Measurements from ENCODE around the gene GRID1.
"Not testable (repeated sequence)": the region's sequence is repeated elsewhere in the genome, so short reads cannot be mapped to it uniquely, and the experiment has no call there.

The GRID1 gene

GRCh38 chr10:85936161-85936560, 430.4 kb downstream of the GRID1 start:
- no peaks in the 10 kb centered on the region for H3K27me3 ChIP-seq (ENCODE audit: control insufficient read depth in 2 of 2, insufficient read depth in 2 of 2, low read length in 2 of 2)
- H3K9me3 ChIP-seq (ENCODE audit: control insufficient read depth in 2 of 2, low read length in 2 of 2): no peaks in the 10 kb centered on the region
- no peaks in the 10 kb centered on the region for H3K4me1 ChIP-seq (ENCODE audit: control insufficient read depth in 2 of 2, insufficient read depth in 2 of 2, low read length in 2 of 2)
- H3K27ac ChIP-seq (ENCODE audit: low read depth in 2 of 2, low read length in 2 of 2): no peak overlapping the region
- no peaks in the 10 kb centered on the region for H3K36me3 ChIP-seq (ENCODE audit: control insufficient read depth in 2 of 2, insufficient read depth in 2 of 2, low read length in 2 of 2)
- no peak overlapping the region for H3K9ac ChIP-seq (ENCODE audit: low read depth in 1 of 2, low read length in 2 of 2)
- H3K4me3 ChIP-seq (ENCODE audit: low read length in 2 of 2): no peak overlapping the region

- Histone ChIP-seq H3K36me3 (ENCODE audit: control insufficient read depth in 2 of 2, insufficient read depth in 2 of 2, low read length in 2 of 2) (no peaks in the 10 kb centered on the region), H3K9me3 (ENCODE audit: control insufficient read depth in 2 of 2, low read length in 2 of 2) (no peaks in the 10 kb centered on the region), H3K4me1 (ENCODE audit: control insufficient read depth in 2 of 2, insufficient read depth in 2 of 2, low read length in 2 of 2) (no peaks in the 10 kb centered on the region), H3K27ac (ENCODE audit: low read depth in 2 of 2, low read length in 2 of 2) (no peak overlapping the region), H3K4me3 (ENCODE audit: low read length in 2 of 2) (no peak overlapping the region), H3K9ac (ENCODE audit: low read depth in 1 of 2, low read length in 2 of 2) (no peak overlapping the region), H3K27me3 (ENCODE audit: control insufficient read depth in 2 of 2, insufficient read depth in 2 of 2, low read length in 2 of 2) (no peaks in the 10 kb centered on the region)
These were observed 432.0 kb downstream of the GRID1 start for GRCh38 chr10:85934586-85934985.

- not testable (repeated sequence) for H3K9me3 ChIP-seq (ENCODE audit: control insufficient read depth in 2 of 2, low read length in 2 of 2); H3K27ac ChIP-seq (ENCODE audit: low read depth in 2 of 2, low read length in 2 of 2); H3K27me3 ChIP-seq (ENCODE audit: control insufficient read depth in 2 of 2, insufficient read depth in 2 of 2, low read length in 2 of 2); H3K36me3 ChIP-seq (ENCODE audit: control insufficient read depth in 2 of 2, insufficient read depth in 2 of 2, low read length in 2 of 2); H3K4me3 ChIP-seq (ENCODE audit: low read length in 2 of 2); H3K9ac ChIP-seq (ENCODE audit: low read depth in 1 of 2, low read length in 2 of 2); H3K4me1 ChIP-seq (ENCODE audit: control insufficient read depth in 2 of 2, insufficient read depth in 2 of 2, low read length in 2 of 2)
These were observed 436.6 kb downstream of the GRID1 start for GRCh38 chr10:85929993-85930392.

- H3K27me3 ChIP-seq (ENCODE audit: control insufficient read depth in 2 of 2, insufficient read depth in 2 of 2, low read length in 2 of 2): no peaks in the 10 kb centered on the region
- H3K9ac ChIP-seq (ENCODE audit: low read depth in 1 of 2, low read length in 2 of 2): no peak overlapping the region
- no peaks in the 10 kb centered on the region for H3K36me3 ChIP-seq (ENCODE audit: control insufficient read depth in 2 of 2, insufficient read depth in 2 of 2, low read length in 2 of 2)
- H3K4me1 ChIP-seq (ENCODE audit: control insufficient read depth in 2 of 2, insufficient read depth in 2 of 2, low read length in 2 of 2): no peaks in the 10 kb centered on the region
- H3K9me3 ChIP-seq (ENCODE audit: control insufficient read depth in 2 of 2, low read length in 2 of 2): no peaks in the 10 kb centered on the region
- H3K27ac ChIP-seq (ENCODE audit: low read depth in 2 of 2, low read length in 2 of 2): no peak overlapping the region
- H3K4me3 ChIP-seq (ENCODE audit: low read length in 2 of 2): no peak overlapping the region
These were observed 438.5 kb downstream of the GRID1 start for GRCh38 chr10:85927952-85928665.

GRCh38 chr10:85926986-85927385, 439.6 kb downstream of the GRID1 start:
- Histone ChIP-seq H3K4me3 (ENCODE audit: low read length in 2 of 2) (no peak overlapping the region), H3K27ac (ENCODE audit: low read depth in 2 of 2, low read length in 2 of 2) (no peak overlapping the region), H3K27me3 (ENCODE audit: control insufficient read depth in 2 of 2, insufficient read depth in 2 of 2, low read length in 2 of 2) (no peaks in the 10 kb centered on the region), H3K9me3 (ENCODE audit: control insufficient read depth in 2 of 2, low read length in 2 of 2) (no peaks in the 10 kb centered on the region), H3K9ac (ENCODE audit: low read depth in 1 of 2, low read length in 2 of 2) (no peak overlapping the region), H3K36me3 (ENCODE audit: control insufficient read depth in 2 of 2, insufficient read depth in 2 of 2, low read length in 2 of 2) (no peaks in the 10 kb centered on the region), H3K4me1 (ENCODE audit: control insufficient read depth in 2 of 2, insufficient read depth in 2 of 2, low read length in 2 of 2) (no peaks in the 10 kb centered on the region)

GRCh38 chr10:85926136-85926535, 440.5 kb downstream of the GRID1 start:
- Histone ChIP-seq H3K27me3 (ENCODE audit: control insufficient read depth in 2 of 2, insufficient read depth in 2 of 2, low read length in 2 of 2) (no peaks in the 10 kb centered on the region), H3K9ac (ENCODE audit: low read depth in 1 of 2, low read length in 2 of 2) (no peak overlapping the region), H3K36me3 (ENCODE audit: control insufficient read depth in 2 of 2, insufficient read depth in 2 of 2, low read length in 2 of 2) (no peaks in the 10 kb centered on the region), H3K4me3 (ENCODE audit: low read length in 2 of 2) (no peak overlapping the region), H3K9me3 (ENCODE audit: control insufficient read depth in 2 of 2, low read length in 2 of 2) (no peaks in the 10 kb centered on the region), H3K4me1 (ENCODE audit: control insufficient read depth in 2 of 2, insufficient read depth in 2 of 2, low read length in 2 of 2) (no peaks in the 10 kb centered on the region), H3K27ac (ENCODE audit: low read depth in 2 of 2, low read length in 2 of 2) (no peak overlapping the region)

- Histone ChIP-seq H3K27me3 (ENCODE audit: control insufficient read depth in 2 of 2, insufficient read depth in 2 of 2, low read length in 2 of 2) (no peaks in the 10 kb centered on the region), H3K36me3 (ENCODE audit: control insufficient read depth in 2 of 2, insufficient read depth in 2 of 2, low read length in 2 of 2) (no peaks in the 10 kb centered on the region), H3K9me3 (ENCODE audit: control insufficient read depth in 2 of 2, low read length in 2 of 2) (no peaks in the 10 kb centered on the region), H3K9ac (ENCODE audit: low read depth in 1 of 2, low read length in 2 of 2) (no peak overlapping the region), H3K27ac (ENCODE audit: low read depth in 2 of 2, low read length in 2 of 2) (no peak overlapping the region), H3K4me3 (ENCODE audit: low read length in 2 of 2) (no peak overlapping the region), H3K4me1 (ENCODE audit: control insufficient read depth in 2 of 2, insufficient read depth in 2 of 2, low read length in 2 of 2) (no peaks in the 10 kb centered on the region)
These were observed 441.3 kb downstream of the GRID1 start for GRCh38 chr10:85925201-85925750.

- H3K27me3 ChIP-seq (ENCODE audit: control insufficient read depth in 2 of 2, insufficient read depth in 2 of 2, low read length in 2 of 2): no peaks in the 10 kb centered on the region
- H3K36me3 ChIP-seq (ENCODE audit: control insufficient read depth in 2 of 2, insufficient read depth in 2 of 2, low read length in 2 of 2): no peaks in the 10 kb centered on the region
- no peaks in the 10 kb centered on the region for H3K9me3 ChIP-seq (ENCODE audit: control insufficient read depth in 2 of 2, low read length in 2 of 2)
- no peak overlapping the region for H3K27ac ChIP-seq (ENCODE audit: low read depth in 2 of 2, low read length in 2 of 2)
- no peak overlapping the region for H3K4me3 ChIP-seq (ENCODE audit: low read length in 2 of 2)
- no peaks in the 10 kb centered on the region for H3K4me1 ChIP-seq (ENCODE audit: control insufficient read depth in 2 of 2, insufficient read depth in 2 of 2, low read length in 2 of 2)
- no peak overlapping the region for H3K9ac ChIP-seq (ENCODE audit: low read depth in 1 of 2, low read length in 2 of 2)
These were observed 442.1 kb downstream of the GRID1 start for GRCh38 chr10:85924382-85925102.

GRCh38 chr10:85922356-85923129, 444.1 kb downstream of the GRID1 start:
- Histone ChIP-seq H3K4me1 (ENCODE audit: control insufficient read depth in 2 of 2, insufficient read depth in 2 of 2, low read length in 2 of 2) (no peaks in the 10 kb centered on the region), H3K27ac (ENCODE audit: low read depth in 2 of 2, low read length in 2 of 2) (no peak overlapping the region), H3K9me3 (ENCODE audit: control insufficient read depth in 2 of 2, low read length in 2 of 2) (no peaks in the 10 kb centered on the region), H3K4me3 (ENCODE audit: low read length in 2 of 2) (no peak overlapping the region), H3K36me3 (ENCODE audit: control insufficient read depth in 2 of 2, insufficient read depth in 2 of 2, low read length in 2 of 2) (no peaks in the 10 kb centered on the region), H3K9ac (ENCODE audit: low read depth in 1 of 2, low read length in 2 of 2) (no peak overlapping the region), H3K27me3 (ENCODE audit: control insufficient read depth in 2 of 2, insufficient read depth in 2 of 2, low read length in 2 of 2) (no peaks in the 10 kb centered on the region)

- H3K4me1 ChIP-seq (ENCODE audit: control insufficient read depth in 2 of 2, insufficient read depth in 2 of 2, low read length in 2 of 2): no peaks in the 10 kb centered on the region
- no peak overlapping the region for H3K27ac ChIP-seq (ENCODE audit: low read depth in 2 of 2, low read length in 2 of 2)
- H3K36me3 ChIP-seq (ENCODE audit: control insufficient read depth in 2 of 2, insufficient read depth in 2 of 2, low read length in 2 of 2): no peaks in the 10 kb centered on the region
- no peaks in the 10 kb centered on the region for H3K27me3 ChIP-seq (ENCODE audit: control insufficient read depth in 2 of 2, insufficient read depth in 2 of 2, low read length in 2 of 2)
- H3K9ac ChIP-seq (ENCODE audit: low read depth in 1 of 2, low read length in 2 of 2): no peak overlapping the region
- no peaks in the 10 kb centered on the region for H3K9me3 ChIP-seq (ENCODE audit: control insufficient read depth in 2 of 2, low read length in 2 of 2)
- H3K4me3 ChIP-seq (ENCODE audit: low read length in 2 of 2): no peak overlapping the region
These were observed 444.8 kb downstream of the GRID1 start for GRCh38 chr10:85921789-85922188.
